K562 (cell line): ENCODE measurements around the gene TRPM4. TPM values are rescaled to one million over a fixed set of nuclear protein-coding genes. Genes with fewer than 3 reads are reported as not detected.

Source experiments
- BCOR ChIP-seq: fragments of 450-650 bp; IDR thresholded peaks from 2 replicates; pipeline ENCODE4 v1.6.1; 2016
- CHAMP1 ChIP-seq: fragments of 450-650 bp; IDR thresholded peaks from 2 replicates; pipeline ENCODE4 v1.6.1; 2016; ENCODE audit warnings: mild to moderate bottlenecking
- ETV5 ChIP-seq: sonication (generic); formaldehyde crosslinking; IDR thresholded peaks from 2 replicates; pipeline ENCODE4 v1.4.0; 2020; ENCODE audit warnings: low read depth, mild to moderate bottlenecking, missing genetic modification reagents
- FIP1L1 ChIP-seq: fragments of 200-400 bp; formaldehyde crosslinking; IDR thresholded peaks from 2 replicates; pipeline ENCODE4 v1.6.1; 2018; ENCODE audit warnings: mild to moderate bottlenecking, low read depth, low read length; ENCODE audit not compliant: poor library complexity, severe bottlenecking
- MAX ChIP-seq: sonication (generic); formaldehyde crosslinking; IDR thresholded peaks from 2 replicates; pipeline ENCODE4 v1.9.0; 2022; ENCODE audit warnings: mild to moderate bottlenecking, missing genetic modification reagents
- MTF1 ChIP-seq: fragments of 250-450 bp; sonication (Bioruptor Pico); IDR thresholded peaks from 2 replicates; pipeline ENCODE4 v1.9.0; 2021; ENCODE audit warnings: moderate library complexity, mild to moderate bottlenecking, inconsistent platforms, borderline replicate concordance
- PCBP1 ChIP-seq: fragments of 200-400 bp; formaldehyde crosslinking; IDR thresholded peaks from 2 replicates; pipeline ENCODE4 v1.6.1; 2018; ENCODE audit warnings: mild to moderate bottlenecking, low read depth, low read length; ENCODE audit not compliant: poor library complexity, severe bottlenecking
- PHB2 ChIP-seq: fragments of 450-650 bp; IDR thresholded peaks from 2 replicates; pipeline ENCODE4 v1.6.1; 2017; ENCODE audit warnings: low read depth
- PHF21A ChIP-seq: fragments of 450-650 bp; IDR thresholded peaks from 2 replicates; pipeline ENCODE4 v1.6.1; 2017; ENCODE audit warnings: low read depth, borderline replicate concordance
- PTRF ChIP-seq: fragments of 450-650 bp; IDR thresholded peaks from 2 replicates; pipeline ENCODE4 v1.6.1; 2016; ENCODE audit warnings: mild to moderate bottlenecking, missing genetic modification characterization, missing compliant biosample characterization
- RBM14 ChIP-seq: fragments of 200-400 bp; formaldehyde crosslinking; IDR thresholded peaks from 2 replicates; pipeline ENCODE4 v1.6.1; 2018; ENCODE audit warnings: low read depth, mild to moderate bottlenecking, low read length, moderate library complexity, borderline replicate concordance; ENCODE audit not compliant: insufficient read depth
- SREBF2 ChIP-seq: sonication (generic); formaldehyde crosslinking; IDR thresholded peaks from 2 replicates; pipeline ENCODE4 v1.4.0; 2020; ENCODE audit warnings: mild to moderate bottlenecking, missing genetic modification reagents
- ZNF133 ChIP-seq: fragments of 250-450 bp; sonication (Bioruptor Pico); IDR thresholded peaks from 2 replicates; pipeline ENCODE4 v1.4.0; 2020; ENCODE audit warnings: mild to moderate bottlenecking
- ZNF253 ChIP-seq: fragments of 250-450 bp; sonication (Bioruptor Pico); conservative IDR thresholded peaks from 2 replicates; pipeline ENCODE4 v1.6.1; 2021; ENCODE audit warnings: mild to moderate bottlenecking
- ZNF766 ChIP-seq: fragments of 200-800 bp; sonication (Bioruptor generic); conservative IDR thresholded peaks from 2 replicates; pipeline ENCODE4 v1.6.1; 2016; ENCODE audit warnings: missing genetic modification characterization, missing compliant biosample characterization
- polyA plus RNA-seq, 8 experiments: library from polyadenylated mRNA; depleted of rRNA in 4 of 8; stranded (reverse) in 5 of 8; unstranded in 3 of 8; fragments of >200 nt; fragmentation: Nextera tagmentation in 2 of 8; fragmentation: Illumina TruSeq in 1 of 8; extraction: Ambion mirVana in 2 of 8; extraction: Trizol in 1 of 8; gene quantifications; 2 replicates each; pipeline versions ENCODE4 v1.2.1 to v1.2.3, GENCODE V29; 2011 to 2014; ENCODE audit warnings: inconsistent platforms in 1 of 8, missing spikeins in 1 of 8
- total RNA-seq, 7 experiments: library from RNA; depleted of rRNA in 6 of 7; stranded (reverse); fragments of >200 nt in 6 of 7; fragmentation: Illumina TruSeq in 2 of 7; extraction: Trizol in 2 of 7; gene quantifications; 2 replicates each; pipeline versions ENCODE4 v1.2.1 to v1.2.3, GENCODE V29; 2011 to 2021; ENCODE audit warnings: low replicate concordance in 1 of 7
- TF ChIP-seq, protein P1 (sequence below), 3 experiments: fragments of 200-800 bp in 1 of 3; fragments of 250-450 bp in 1 of 3; fragments of 450-650 bp in 1 of 3; sonication (Bioruptor Pico) in 1 of 3; sonication (Bioruptor generic) in 1 of 3; formaldehyde crosslinking in 1 of 3; IDR thresholded peaks; 2 replicates each; pipeline versions ENCODE4 v1.6.1 to v1.8.0; 2016 to 2022; ENCODE audit warnings: mild to moderate bottlenecking in 2 of 3, missing genetic modification characterization in 2 of 3, missing compliant biosample characterization in 1 of 3, moderate library complexity in 1 of 3
- TF ChIP-seq, protein P2 (sequence below): fragments of 450-650 bp; formaldehyde crosslinking; IDR thresholded peaks from 2 replicates; pipeline ENCODE4 v1.4.0; 2020; ENCODE audit warnings: mild to moderate bottlenecking, moderate library complexity
- TF ChIP-seq, protein P3 (sequence below): fragments of 250-450 bp; sonication (Bioruptor Pico); IDR thresholded peaks from 2 replicates; pipeline ENCODE4 v1.5.0; 2020; ENCODE audit warnings: mild to moderate bottlenecking

TRPM4 gene
- total and polyA plus RNA-seq, 9 of the 15 experiments (the other 6 are each of a cell fraction or from before 2014, with no cell fraction given): 6.5 to 45.4 (median 15.2) TPM

DNA sequence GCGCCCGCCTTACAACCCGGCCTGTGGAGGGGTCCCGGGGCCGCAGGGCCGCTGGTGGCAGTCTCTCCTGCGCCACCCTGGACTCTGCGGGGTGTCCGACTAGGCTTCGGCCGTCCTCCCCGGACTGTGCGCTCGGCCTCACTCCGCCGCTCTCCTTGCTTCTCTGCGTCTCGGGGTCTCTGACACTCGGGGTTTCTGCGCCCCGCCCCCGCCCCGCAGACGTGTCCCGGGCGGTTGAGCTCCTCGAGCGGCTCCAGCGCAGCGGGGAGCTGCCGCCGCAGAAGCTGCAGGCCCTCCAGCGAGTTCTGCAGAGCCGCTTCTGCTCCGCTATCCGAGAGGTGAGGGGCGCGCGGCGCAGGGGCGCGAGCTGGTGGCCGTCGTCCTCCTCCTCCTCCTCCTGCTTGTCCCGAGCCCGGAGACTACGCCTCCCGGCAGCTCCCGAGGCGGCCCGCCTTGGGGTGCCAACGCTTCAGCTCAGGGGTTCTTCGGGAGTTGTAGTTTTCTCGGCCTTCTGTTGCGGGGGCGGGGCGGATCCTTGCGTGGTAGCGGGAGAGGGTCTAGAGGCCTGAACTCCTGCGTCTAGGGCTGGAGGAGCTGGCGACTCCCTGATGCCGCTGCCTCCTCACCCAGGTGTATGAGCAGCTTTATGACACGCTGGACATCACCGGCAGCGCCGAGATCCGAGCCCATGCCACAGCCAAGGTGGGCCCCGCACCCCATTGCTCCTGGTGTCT lies 42.8 kb upstream of the TRPM4 start (continued):
- TF ChIP-seq, protein P1, sequence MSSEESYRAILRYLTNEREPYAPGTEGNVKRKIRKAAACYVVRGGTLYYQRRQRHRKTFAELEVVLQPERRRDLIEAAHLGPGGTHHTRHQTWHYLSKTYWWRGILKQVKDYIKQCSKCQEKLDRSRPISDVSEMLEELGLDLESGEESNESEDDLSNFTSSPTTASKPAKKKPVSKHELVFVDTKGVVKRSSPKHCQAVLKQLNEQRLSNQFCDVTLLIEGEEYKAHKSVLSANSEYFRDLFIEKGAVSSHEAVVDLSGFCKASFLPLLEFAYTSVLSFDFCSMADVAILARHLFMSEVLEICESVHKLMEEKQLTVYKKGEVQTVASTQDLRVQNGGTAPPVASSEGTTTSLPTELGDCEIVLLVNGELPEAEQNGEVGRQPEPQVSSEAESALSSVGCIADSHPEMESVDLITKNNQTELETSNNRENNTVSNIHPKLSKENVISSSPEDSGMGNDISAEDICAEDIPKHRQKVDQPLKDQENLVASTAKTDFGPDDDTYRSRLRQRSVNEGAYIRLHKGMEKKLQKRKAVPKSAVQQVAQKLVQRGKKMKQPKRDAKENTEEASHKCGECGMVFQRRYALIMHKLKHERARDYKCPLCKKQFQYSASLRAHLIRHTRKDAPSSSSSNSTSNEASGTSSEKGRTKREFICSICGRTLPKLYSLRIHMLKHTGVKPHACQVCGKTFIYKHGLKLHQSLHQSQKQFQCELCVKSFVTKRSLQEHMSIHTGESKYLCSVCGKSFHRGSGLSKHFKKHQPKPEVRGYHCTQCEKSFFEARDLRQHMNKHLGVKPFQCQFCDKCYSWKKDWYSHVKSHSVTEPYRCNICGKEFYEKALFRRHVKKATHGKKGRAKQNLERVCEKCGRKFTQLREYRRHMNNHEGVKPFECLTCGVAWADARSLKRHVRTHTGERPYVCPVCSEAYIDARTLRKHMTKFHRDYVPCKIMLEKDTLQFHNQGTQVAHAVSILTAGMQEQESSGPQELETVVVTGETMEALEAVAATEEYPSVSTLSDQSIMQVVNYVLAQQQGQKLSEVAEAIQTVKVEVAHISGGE (CRISPR knock-in tag; IDR thresholded peaks at IDR 0.05): no peak
- TF ChIP-seq SREBF2 (CRISPR knock-in tag) (no peak), ZNF253 (no peak), PHB2 (no peak), ZNF133 (CRISPR knock-in tag) (no peak), PHF21A (no peak), PCBP1 (peak; percentile 69), PTRF (tag) (no peak), BCOR (no peak), ZNF766 (0 out of 2 replicates have a peak, but pooled peaks have one; percentile 38), RBM14 (no peak), CHAMP1 (no peak), MTF1 (no peak), FIP1L1 (peak; percentile 17), ETV5 (no peak), MAX (CRISPR knock-in tag) (0 out of 2 replicates have a peak, but pooled peaks have one; percentile 39)
- TF ChIP-seq, protein P2, sequence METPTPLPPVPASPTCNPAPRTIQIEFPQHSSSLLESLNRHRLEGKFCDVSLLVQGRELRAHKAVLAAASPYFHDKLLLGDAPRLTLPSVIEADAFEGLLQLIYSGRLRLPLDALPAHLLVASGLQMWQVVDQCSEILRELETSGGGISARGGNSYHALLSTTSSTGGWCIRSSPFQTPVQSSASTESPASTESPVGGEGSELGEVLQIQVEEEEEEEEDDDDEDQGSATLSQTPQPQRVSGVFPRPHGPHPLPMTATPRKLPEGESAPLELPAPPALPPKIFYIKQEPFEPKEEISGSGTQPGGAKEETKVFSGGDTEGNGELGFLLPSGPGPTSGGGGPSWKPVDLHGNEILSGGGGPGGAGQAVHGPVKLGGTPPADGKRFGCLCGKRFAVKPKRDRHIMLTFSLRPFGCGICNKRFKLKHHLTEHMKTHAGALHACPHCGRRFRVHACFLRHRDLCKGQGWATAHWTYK: peak; percentile 67; the same call in 1 of the 2 replicates
- TF ChIP-seq, protein P3, sequence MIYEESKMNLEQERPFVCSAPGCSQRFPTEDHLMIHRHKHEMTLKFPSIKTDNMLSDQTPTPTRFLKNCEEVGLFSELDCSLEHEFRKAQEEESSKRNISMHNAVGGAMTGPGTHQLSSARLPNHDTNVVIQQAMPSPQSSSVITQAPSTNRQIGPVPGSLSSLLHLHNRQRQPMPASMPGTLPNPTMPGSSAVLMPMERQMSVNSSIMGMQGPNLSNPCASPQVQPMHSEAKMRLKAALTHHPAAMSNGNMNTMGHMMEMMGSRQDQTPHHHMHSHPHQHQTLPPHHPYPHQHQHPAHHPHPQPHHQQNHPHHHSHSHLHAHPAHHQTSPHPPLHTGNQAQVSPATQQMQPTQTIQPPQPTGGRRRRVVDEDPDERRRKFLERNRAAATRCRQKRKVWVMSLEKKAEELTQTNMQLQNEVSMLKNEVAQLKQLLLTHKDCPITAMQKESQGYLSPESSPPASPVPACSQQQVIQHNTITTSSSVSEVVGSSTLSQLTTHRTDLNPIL (CRISPR knock-in tag): no peak
